Neuron (in vitro differentiated cells): ENCODE data around the gene NEURL3.
"Not testable (repeated sequence)": the region's sequence is repeated elsewhere in the genome, so short reads cannot be mapped to it uniquely, and the experiment has no call there.

Experiments used
- H2AFZ ChIP-seq: one replicate; pipeline ENCODE4 v1.6.1; 2013; ENCODE audit warnings: low read depth, mild to moderate bottlenecking, inconsistent platforms, low read length, moderate library complexity
- H3K27me3 ChIP-seq: one replicate; pipeline ENCODE4 v1.6.1; 2013; ENCODE audit warnings: low read length; ENCODE audit not compliant: insufficient read depth
- H3K36me3 ChIP-seq: one replicate; pipeline ENCODE4 v1.6.1; 2013; ENCODE audit warnings: low read length; ENCODE audit not compliant: insufficient read depth
- H3K4me1 ChIP-seq: one replicate; pipeline ENCODE4 v1.6.1; 2013; ENCODE audit warnings: low read length; ENCODE audit not compliant: insufficient read depth
- H3K4me3 ChIP-seq: 2 replicates; pipeline ENCODE4 v1.5.1; 2013; ENCODE audit warnings: mild to moderate bottlenecking, low read length, moderate library complexity
- H3K9me3 ChIP-seq: one replicate; pipeline ENCODE4 v1.6.1; 2013; ENCODE audit warnings: low read length

NEURL3 gene

GRCh38 chr2:96464061-96464460 lies 41.1 kb downstream of the NEURL3 start:
- no peaks in the 10 kb centered on the region for H3K4me1 ChIP-seq
- no peak overlapping the region for H3K4me3 ChIP-seq
- H2AFZ ChIP-seq = no peak overlapping the region
- H3K36me3 ChIP-seq = no peaks in the 10 kb centered on the region
- no peaks in the 10 kb centered on the region for H3K9me3 ChIP-seq
- H3K27me3 ChIP-seq = no peaks in the 10 kb centered on the region

GRCh38 chr2:96463119-96463518 lies 42.0 kb downstream of the NEURL3 start:
- Histone ChIP-seq H3K4me3 (no peak overlapping the region), H3K9me3 (no peaks in the 10 kb centered on the region), H3K4me1 (no peaks in the 10 kb centered on the region), H3K36me3 (no peaks in the 10 kb centered on the region), H3K27me3 (no peaks in the 10 kb centered on the region), H2AFZ (no peak overlapping the region)

- not testable (repeated sequence) for H3K36me3 ChIP-seq, H3K9me3 ChIP-seq, H2AFZ ChIP-seq, H3K4me1 ChIP-seq, H3K4me3 ChIP-seq, H3K27me3 ChIP-seq
Measured at GRCh38 chr2:96461616-96462015, 43.5 kb downstream of the NEURL3 start.

GRCh38 chr2:96452053-96452452 lies 53.1 kb downstream of the NEURL3 start:
- Histone ChIP-seq H3K9me3 (no peaks in the 10 kb centered on the region), H3K27me3 (no peaks in the 10 kb centered on the region), H3K4me1 (no peaks in the 10 kb centered on the region), H2AFZ (no peak overlapping the region), H3K36me3 (no peaks in the 10 kb centered on the region), H3K4me3 (no peak overlapping the region)

GRCh38 chr2:96449637-96450036 lies 55.5 kb downstream of the NEURL3 start:
- Histone ChIP-seq H3K4me3 (no peak overlapping the region), H2AFZ (no peak overlapping the region), H3K36me3 (no peaks in the 10 kb centered on the region), H3K27me3 (no peaks in the 10 kb centered on the region), H3K9me3 (no peaks in the 10 kb centered on the region), H3K4me1 (no peaks in the 10 kb centered on the region)

- Histone ChIP-seq H2AFZ (no peak overlapping the region), H3K4me3 (no peak overlapping the region), H3K27me3 (no peaks in the 10 kb centered on the region)
Measured at GRCh38 chr2:96449174-96449573, 56.0 kb downstream of the NEURL3 start.

GRCh38 chr2:96447726-96448125 lies 57.4 kb downstream of the NEURL3 start:
- Histone ChIP-seq H2AFZ (no peak overlapping the region), H3K27me3 (no peaks in the 10 kb centered on the region), H3K9me3 (no peaks in the 10 kb centered on the region), H3K4me1 (no peaks in the 10 kb centered on the region), H3K4me3 (no peak overlapping the region), H3K36me3 (no peaks in the 10 kb centered on the region)

More at GRCh38 chr2:96449174-96449573, 56.0 kb downstream of the NEURL3 start:
- H3K4me1 ChIP-seq = no peaks in the 10 kb centered on the region
- no peaks in the 10 kb centered on the region for H3K9me3 ChIP-seq
- H3K36me3 ChIP-seq = no peaks in the 10 kb centered on the region
